Measurements from ENCODE around the gene FSTL4. TPM values are rescaled to one million over a fixed set of nuclear protein-coding genes. Genes with fewer than 3 reads are reported as not detected.

FSTL4 gene
- total and polyA plus RNA-seq, 2 donors (not counting 1 experiment from before 2014, with no cell fraction given), result 0.31 to 6.7 TPM

DNA sequence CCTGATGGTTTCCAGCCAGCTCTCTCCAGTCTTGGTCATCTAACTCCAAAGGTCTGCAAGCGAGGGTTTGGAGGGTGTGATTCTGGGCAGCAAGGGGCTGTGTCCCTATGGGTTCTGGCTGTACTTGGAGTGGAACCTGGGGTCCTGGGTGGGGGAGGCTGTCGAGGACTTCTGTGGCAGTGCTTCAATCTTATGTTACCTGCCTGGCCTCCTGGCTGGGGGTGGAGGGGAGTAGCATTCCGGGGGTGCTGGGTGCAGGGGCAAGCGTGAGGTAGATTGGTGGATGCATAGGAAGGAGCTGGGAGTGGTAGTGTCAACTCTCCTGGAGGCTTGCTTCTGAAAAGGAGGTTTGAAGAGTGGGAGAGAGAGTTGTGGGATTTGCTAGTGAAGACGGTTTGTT, 417.1 kb downstream of the FSTL4 start:
- CTCF ChIA-PET, result no interaction called here
- intact Hi-C loops (cut with micrococcal nuclease), result no loop called here

GRCh38 chr5:133193794-133194193, 418.5 kb downstream of the FSTL4 start:
- no peak overlapping the region for H3K4me3 Mint-ChIP-seq
- DNase-seq, result no peak
- ChIA-PET CTCF (no interaction called here), POLR2A (no interaction called here)
- 77% methylated on average over 2 of the region's 8 CpGs for WGBS (ENCODE audit: insufficient coverage)
- peaks cover 26% of the 10 kb centered on the region for H3K27me3 Mint-ChIP-seq
- no peaks in the 10 kb centered on the region for H3K4me1 Mint-ChIP-seq
- H3K4me2 ChIP-seq (replicated peaks; ENCODE audit: low read depth, low read length, poor library complexity, severe bottlenecking), result no peak overlapping the region
- no peaks in the 10 kb centered on the region for H3K27me3 ChIP-seq (replicated peaks in 1 of 4; ENCODE audit: control extremely low read depth in 1 of 4, control insufficient read depth in 3 of 4, insufficient read depth in 4 of 4, low read length in 3 of 4)
- intact Hi-C loops (cut with micrococcal nuclease), result no loop called here
- H3K9me3 ChIP-seq (ENCODE audit: control extremely low read depth in 1 of 3, control insufficient read depth in 2 of 3, insufficient read depth in 1 of 3, low read length in 2 of 3), result no peaks in the 10 kb centered on the region
- TF ChIP-seq EZH2 (IDR thresholded peaks at IDR 0.05; ENCODE audit: borderline replicate concordance, insufficient read depth, low read depth, low read length, poor library complexity, severe bottlenecking) (no peak), CTCF (IDR thresholded peaks at IDR 0.05) (no peak)
- H3K4me3 ChIP-seq (ENCODE audit: control extremely low read depth in 1 of 5, extremely low read depth in 1 of 5, insufficient read depth in 1 of 5, low read depth in 2 of 5, low read length in 4 of 5), result no peak overlapping the region
- no peak overlapping the region for H3K27ac Mint-ChIP-seq
- ATAC-seq (ENCODE audit: low read depth), result no peak
- no peaks in the 10 kb centered on the region for H4K20me1 ChIP-seq (ENCODE audit: control insufficient read depth, insufficient read depth, low read length, poor library complexity, severe bottlenecking)
- no peak overlapping the region for H3K27ac ChIP-seq (ENCODE audit: low read length in 2 of 2)
- H3K9ac ChIP-seq (ENCODE audit: low read length), result no peak overlapping the region
- H3K79me2 ChIP-seq (ENCODE audit: control insufficient read depth, insufficient read depth, low read length), result no peaks in the 10 kb centered on the region
- H3K4me1 ChIP-seq (ENCODE audit: control insufficient read depth in 2 of 2, insufficient read depth in 2 of 2, low read length in 2 of 2), result no peaks in the 10 kb centered on the region
- H3K9me3 Mint-ChIP-seq (ENCODE audit: insufficient read depth), result no peaks in the 10 kb centered on the region
- no peaks in the 10 kb centered on the region for H3K36me3 ChIP-seq (replicated peaks in 1 of 2; ENCODE audit: control extremely low read depth in 1 of 2, control insufficient read depth in 1 of 2, extremely low read depth in 1 of 2, insufficient read depth in 2 of 2, low read length in 1 of 2)
- H2AFZ ChIP-seq (ENCODE audit: insufficient read depth, low read depth, low read length, poor library complexity, severe bottlenecking), result no peak overlapping the region

More for the DNA sequence above, 417.1 kb downstream of the FSTL4 start:
- Histone ChIP-seq H3K36me3 (replicated peaks in 1 of 2; ENCODE audit: control extremely low read depth in 1 of 2, control insufficient read depth in 1 of 2, extremely low read depth in 1 of 2, insufficient read depth in 2 of 2, low read length in 1 of 2) (no peaks in the 10 kb centered on the region), H3K79me2 (ENCODE audit: control insufficient read depth, insufficient read depth, low read length) (no peaks in the 10 kb centered on the region), H3K27me3 (replicated peaks in 1 of 4; ENCODE audit: control extremely low read depth in 1 of 4, control insufficient read depth in 3 of 4, insufficient read depth in 4 of 4, low read length in 3 of 4) (peaks cover 0 to 2% (median 0%) of the 10 kb centered on the region in 4 experiments), H4K20me1 (ENCODE audit: control insufficient read depth, insufficient read depth, low read length, poor library complexity, severe bottlenecking) (no peaks in the 10 kb centered on the region), H2AFZ (ENCODE audit: insufficient read depth, low read depth, low read length, poor library complexity, severe bottlenecking) (no peak overlapping the region), H3K27ac (ENCODE audit: low read length in 2 of 2) (no peak overlapping the region), H3K4me1 (ENCODE audit: control insufficient read depth in 2 of 2, insufficient read depth in 2 of 2, low read length in 2 of 2) (no peaks in the 10 kb centered on the region), H3K4me2 (replicated peaks; ENCODE audit: low read depth, low read length, poor library complexity, severe bottlenecking) (no peak overlapping the region), H3K9ac (ENCODE audit: low read length) (no peak overlapping the region), H3K9me3 (ENCODE audit: control extremely low read depth in 1 of 3, control insufficient read depth in 2 of 3, insufficient read depth in 1 of 3, low read length in 2 of 3) (no peaks in the 10 kb centered on the region), H3K4me3 (ENCODE audit: control extremely low read depth in 1 of 5, extremely low read depth in 1 of 5, insufficient read depth in 1 of 5, low read depth in 2 of 5, low read length in 4 of 5) (no peak overlapping the region)
- 82% methylated on average over 4 of the region's 5 CpGs for WGBS (ENCODE audit: insufficient coverage)
- DNase-seq (no peak), ATAC-seq (ENCODE audit: low read depth) (no peak)
- Mint-ChIP-seq H3K4me3 (no peak overlapping the region), H3K4me1 (no peaks in the 10 kb centered on the region), H3K27ac (no peak overlapping the region), H3K27me3 (peaks cover 24% of the 10 kb centered on the region), H3K9me3 (ENCODE audit: insufficient read depth) (no peaks in the 10 kb centered on the region)
- TF ChIP-seq EZH2 (IDR thresholded peaks at IDR 0.05; ENCODE audit: borderline replicate concordance, insufficient read depth, low read depth, low read length, poor library complexity, severe bottlenecking) (no peak), CTCF (IDR thresholded peaks at IDR 0.05) (no peak)
- POLR2A ChIA-PET, result no interaction called here

Data from B cell (primary cell).